Breast epithelium (tissue), 3 donors: ENCODE data around the gene CRYBG1.

Source experiments
- POLR2A ChIP-seq: fragments of 450-650 bp; IDR thresholded peaks from one replicate; pipeline ENCODE4 v1.6.1; 2016; ENCODE audit warnings: antibody characterized with exemption, mild to moderate bottlenecking, moderate library complexity
- POLR2AphosphoS5 ChIP-seq, 3 donors: sonication (generic); formaldehyde crosslinking; IDR thresholded peaks; one replicate each; pipeline ENCODE4 v1.6.1; 2017; ENCODE audit warnings: antibody characterized with exemption in 3 of 3
- TF ChIP-seq, protein P1 (sequence below), 3 donors: fragments of 450-650 bp; IDR thresholded peaks; one replicate each; pipeline ENCODE4 v1.5.1; 2016 to 2017; ENCODE audit warnings: antibody characterized with exemption in 3 of 3, mild to moderate bottlenecking in 3 of 3, moderate library complexity in 3 of 3

DNA sequence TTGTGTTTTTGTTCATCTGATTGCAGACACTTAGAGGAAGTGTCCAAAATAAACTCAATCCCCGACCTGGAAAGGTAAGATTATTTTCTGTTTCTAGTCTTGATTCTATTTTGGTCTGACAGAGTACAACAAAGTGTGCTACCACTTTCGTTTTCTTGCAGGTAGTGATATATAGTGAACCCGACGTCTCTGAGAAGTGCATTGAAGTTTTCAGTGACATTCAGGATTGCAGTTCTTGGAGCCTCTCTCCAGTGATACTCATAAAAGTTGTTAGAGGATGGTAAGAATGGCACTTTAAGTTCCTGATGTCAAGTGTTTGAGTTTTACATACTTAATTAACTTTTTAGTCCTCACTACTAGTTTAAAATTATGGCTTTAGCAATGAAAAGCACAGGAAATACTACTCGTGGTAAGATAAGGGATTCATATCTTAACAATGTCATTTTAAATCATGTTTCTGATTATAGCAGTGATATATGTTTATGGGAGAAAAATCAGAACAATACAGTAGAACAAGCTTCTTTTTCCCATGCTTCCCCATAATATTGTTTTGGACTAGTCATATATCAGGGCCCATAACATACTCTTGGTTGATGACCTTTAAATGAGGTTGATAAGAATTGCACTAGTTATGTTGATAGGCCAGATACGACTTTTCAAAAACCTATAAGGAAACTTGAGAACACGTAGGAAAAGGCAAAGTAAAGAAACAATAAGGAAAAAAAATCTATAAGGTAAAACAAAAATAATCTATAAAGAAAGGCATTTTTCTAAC is 164.8 kb downstream of the CRYBG1 start:
- TF ChIP-seq, protein P1, sequence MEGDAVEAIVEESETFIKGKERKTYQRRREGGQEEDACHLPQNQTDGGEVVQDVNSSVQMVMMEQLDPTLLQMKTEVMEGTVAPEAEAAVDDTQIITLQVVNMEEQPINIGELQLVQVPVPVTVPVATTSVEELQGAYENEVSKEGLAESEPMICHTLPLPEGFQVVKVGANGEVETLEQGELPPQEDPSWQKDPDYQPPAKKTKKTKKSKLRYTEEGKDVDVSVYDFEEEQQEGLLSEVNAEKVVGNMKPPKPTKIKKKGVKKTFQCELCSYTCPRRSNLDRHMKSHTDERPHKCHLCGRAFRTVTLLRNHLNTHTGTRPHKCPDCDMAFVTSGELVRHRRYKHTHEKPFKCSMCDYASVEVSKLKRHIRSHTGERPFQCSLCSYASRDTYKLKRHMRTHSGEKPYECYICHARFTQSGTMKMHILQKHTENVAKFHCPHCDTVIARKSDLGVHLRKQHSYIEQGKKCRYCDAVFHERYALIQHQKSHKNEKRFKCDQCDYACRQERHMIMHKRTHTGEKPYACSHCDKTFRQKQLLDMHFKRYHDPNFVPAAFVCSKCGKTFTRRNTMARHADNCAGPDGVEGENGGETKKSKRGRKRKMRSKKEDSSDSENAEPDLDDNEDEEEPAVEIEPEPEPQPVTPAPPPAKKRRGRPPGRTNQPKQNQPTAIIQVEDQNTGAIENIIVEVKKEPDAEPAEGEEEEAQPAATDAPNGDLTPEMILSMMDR (IDR thresholded peaks at IDR 0.05) = no peak
- TF ChIP-seq POLR2A = no peak
- TF ChIP-seq POLR2AphosphoS5 (IDR thresholded peaks at IDR 0.05) = no peak
